HepG2 (cell line): ENCODE data around the gene TANGO6. TPM values are rescaled to one million over a fixed set of nuclear protein-coding genes. Genes with fewer than 3 reads are reported as not detected.

ENCODE experiments used
- ELF1 ChIP-seq: sonication (generic); formaldehyde crosslinking; IDR thresholded peaks from 2 replicates; pipeline ENCODE4 v1.4.0; 2020; ENCODE audit warnings: missing genetic modification reagents
- FOSL1 ChIP-seq: sonication (generic); formaldehyde crosslinking; IDR thresholded peaks from 2 replicates; pipeline ENCODE4 v1.9.0; 2021; ENCODE audit warnings: missing genetic modification reagents, borderline replicate concordance
- FOSL2 ChIP-seq: sonication (generic); formaldehyde crosslinking; IDR thresholded peaks from 2 replicates; pipeline ENCODE4 v1.4.0; 2020; ENCODE audit warnings: missing genetic modification reagents
- GFI1 ChIP-seq: sonication (generic); formaldehyde crosslinking; IDR thresholded peaks from 2 replicates; pipeline ENCODE4 v1.5.0; 2020; ENCODE audit warnings: missing genetic modification reagents, mild to moderate bottlenecking, borderline replicate concordance
- LCORL ChIP-seq, 2 experiments: fragments of 450-650 bp in 1 of 2; sonication (generic) in 1 of 2; formaldehyde crosslinking in 1 of 2; IDR thresholded peaks; 2 replicates each; pipeline versions ENCODE4 v1.5.0 to v1.6.1; 2017 to 2020; ENCODE audit warnings: antibody characterized with exemption in 1 of 2, missing genetic modification reagents in 1 of 2
- MEIS1 ChIP-seq: sonication (generic); formaldehyde crosslinking; IDR thresholded peaks from 2 replicates; pipeline ENCODE4 v1.9.0; 2021; ENCODE audit warnings: mild to moderate bottlenecking, missing genetic modification reagents, moderate library complexity, borderline replicate concordance
- NFKB2 ChIP-seq: sonication (generic); formaldehyde crosslinking; IDR thresholded peaks from 2 replicates; pipeline ENCODE4 v1.4.0; 2020; ENCODE audit warnings: missing genetic modification reagents, borderline replicate concordance
- NR2F2 ChIP-seq: IDR thresholded peaks from 2 replicates; pipeline ENCODE4 v1.6.1; 2012; ENCODE audit warnings: low read depth, inconsistent platforms, borderline replicate concordance
- NR2F6 ChIP-seq, 2 experiments: IDR thresholded peaks; 2 replicates each; pipeline ENCODE4 v1.6.1; 2016; ENCODE audit warnings: antibody characterized with exemption in 1 of 2, mild to moderate bottlenecking in 1 of 2
- RAD51 ChIP-seq: fragments of 450-650 bp; IDR thresholded peaks from 2 replicates; pipeline ENCODE4 v1.6.1; 2016; ENCODE audit warnings: borderline replicate concordance
- SOX6 ChIP-seq, 2 experiments: fragments of 450-650 bp in 1 of 2; sonication (generic) in 1 of 2; formaldehyde crosslinking in 1 of 2; IDR thresholded peaks; 2 replicates each; pipeline versions ENCODE4 v1.4.0 to v1.6.1; 2017 to 2020; ENCODE audit warnings: antibody characterized with exemption in 1 of 2, mild to moderate bottlenecking in 1 of 2, missing genetic modification reagents in 1 of 2
- SRF ChIP-seq: IDR thresholded peaks from 2 replicates; pipeline ENCODE4 v1.6.1; 2011; ENCODE audit warnings: mild to moderate bottlenecking, low read depth, low read length, moderate library complexity
- ZFP41 ChIP-seq: sonication (generic); formaldehyde crosslinking; IDR thresholded peaks from 2 replicates; pipeline ENCODE4 v1.4.0; 2020; ENCODE audit warnings: mild to moderate bottlenecking, missing genetic modification reagents, borderline replicate concordance
- ZFP90 ChIP-seq: sonication (generic); formaldehyde crosslinking; IDR thresholded peaks from 2 replicates; pipeline ENCODE4 v1.8.0; 2022; ENCODE audit warnings: missing genetic modification reagents, mild to moderate bottlenecking, inconsistent platforms, borderline replicate concordance
- ZNF235 ChIP-seq: sonication (generic); formaldehyde crosslinking; IDR thresholded peaks from 2 replicates; pipeline ENCODE4 v1.8.1; 2023; ENCODE audit warnings: mild to moderate bottlenecking, missing genetic modification reagents, borderline replicate concordance
- ZNF615 ChIP-seq: sonication (generic); formaldehyde crosslinking; IDR thresholded peaks from 2 replicates; pipeline ENCODE4 v1.5.0; 2020; ENCODE audit warnings: mild to moderate bottlenecking, missing genetic modification reagents, borderline replicate concordance
- polyA plus RNA-seq, 8 experiments: library from polyadenylated mRNA; depleted of rRNA in 3 of 8; stranded (reverse) in 7 of 8; unstranded in 1 of 8; fragments of >200 nt; fragmentation: Illumina TruSeq in 4 of 8; extraction: Trizol in 4 of 8; gene quantifications; 2 replicates each; pipeline versions ENCODE4 v1.2.1 to v1.2.3, GENCODE V29; 2011 to 2016; ENCODE audit warnings: low read depth in 4 of 8, missing spikeins in 1 of 8, mixed read lengths in 1 of 8; ENCODE audit not compliant: insufficient read depth in 1 of 8
- total RNA-seq, 5 experiments: library from RNA; depleted of rRNA; stranded (reverse); fragments of >200 nt; fragmentation: Illumina TruSeq; extraction: Trizol; gene quantifications; 2 replicates each; pipeline ENCODE4 v1.2.3, GENCODE V29; 2016; ENCODE audit warnings: low read depth in 1 of 5
- TF ChIP-seq, protein P1 (sequence below): sonication (generic); formaldehyde crosslinking; IDR thresholded peaks from 2 replicates; pipeline ENCODE4 v1.4.0; 2020; ENCODE audit warnings: missing genetic modification reagents, borderline replicate concordance
- TF ChIP-seq, protein P2 (sequence below): sonication (generic); formaldehyde crosslinking; IDR thresholded peaks from 2 replicates; pipeline ENCODE4 v1.5.0; 2020; ENCODE audit warnings: missing genetic modification reagents
- TF ChIP-seq, protein P3 (sequence below): sonication (generic); formaldehyde crosslinking; IDR thresholded peaks from 2 replicates; pipeline ENCODE4 v1.4.0; 2020; ENCODE audit warnings: missing genetic modification reagents, borderline replicate concordance
- TF ChIP-seq, protein P4 (sequence below): sonication (generic); formaldehyde crosslinking; IDR thresholded peaks from 2 replicates; pipeline ENCODE4 v1.8.0; 2022; ENCODE audit warnings: mild to moderate bottlenecking, missing genetic modification reagents, moderate library complexity

Gene TANGO6
- total and polyA plus RNA-seq, 2 of the 13 experiments (the other 11 are each of a cell fraction or from before 2014, with no cell fraction given), result 7.2 to 13.3 TPM

DNA sequence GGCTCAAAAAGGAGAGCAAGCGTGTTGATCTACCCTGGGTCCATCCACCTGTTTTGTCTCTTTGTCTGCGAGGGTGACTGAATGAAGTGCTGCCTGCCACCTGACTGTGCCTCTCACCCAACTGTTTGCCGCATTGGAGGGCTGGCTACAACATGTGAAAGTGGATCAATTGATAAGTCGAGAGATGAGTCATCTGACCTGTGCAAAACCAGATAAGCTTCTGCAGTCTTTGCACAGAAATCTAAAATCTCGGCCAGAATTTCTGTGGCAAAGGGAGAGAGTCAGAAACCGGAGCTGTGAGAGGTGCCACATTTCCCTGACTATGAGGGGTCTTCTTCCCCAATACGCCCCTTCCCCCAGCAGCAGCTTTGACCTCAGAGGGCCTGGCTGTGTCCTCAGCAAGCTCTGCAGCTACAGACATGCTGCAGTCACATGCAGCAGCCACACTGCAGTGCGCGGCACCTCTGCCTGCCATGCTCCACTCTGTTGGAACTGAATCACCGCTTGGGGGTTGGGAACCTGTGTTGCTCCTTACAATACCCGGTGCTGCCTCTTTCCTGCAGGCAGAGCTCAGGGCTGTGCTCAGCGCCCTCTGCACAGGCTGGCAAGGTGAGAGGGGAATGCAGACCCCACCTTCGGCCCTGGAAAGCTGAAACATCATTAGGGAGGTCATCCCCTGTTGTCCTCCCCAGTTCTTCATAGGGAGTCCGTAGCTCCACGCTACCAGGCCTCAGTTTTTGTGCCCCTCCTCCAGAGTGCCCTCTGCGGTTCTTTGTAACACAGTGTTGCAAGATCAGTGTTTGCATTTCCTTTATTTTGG, 246.0 kb downstream of the TANGO6 start (continued):
- TF ChIP-seq, protein P1, sequence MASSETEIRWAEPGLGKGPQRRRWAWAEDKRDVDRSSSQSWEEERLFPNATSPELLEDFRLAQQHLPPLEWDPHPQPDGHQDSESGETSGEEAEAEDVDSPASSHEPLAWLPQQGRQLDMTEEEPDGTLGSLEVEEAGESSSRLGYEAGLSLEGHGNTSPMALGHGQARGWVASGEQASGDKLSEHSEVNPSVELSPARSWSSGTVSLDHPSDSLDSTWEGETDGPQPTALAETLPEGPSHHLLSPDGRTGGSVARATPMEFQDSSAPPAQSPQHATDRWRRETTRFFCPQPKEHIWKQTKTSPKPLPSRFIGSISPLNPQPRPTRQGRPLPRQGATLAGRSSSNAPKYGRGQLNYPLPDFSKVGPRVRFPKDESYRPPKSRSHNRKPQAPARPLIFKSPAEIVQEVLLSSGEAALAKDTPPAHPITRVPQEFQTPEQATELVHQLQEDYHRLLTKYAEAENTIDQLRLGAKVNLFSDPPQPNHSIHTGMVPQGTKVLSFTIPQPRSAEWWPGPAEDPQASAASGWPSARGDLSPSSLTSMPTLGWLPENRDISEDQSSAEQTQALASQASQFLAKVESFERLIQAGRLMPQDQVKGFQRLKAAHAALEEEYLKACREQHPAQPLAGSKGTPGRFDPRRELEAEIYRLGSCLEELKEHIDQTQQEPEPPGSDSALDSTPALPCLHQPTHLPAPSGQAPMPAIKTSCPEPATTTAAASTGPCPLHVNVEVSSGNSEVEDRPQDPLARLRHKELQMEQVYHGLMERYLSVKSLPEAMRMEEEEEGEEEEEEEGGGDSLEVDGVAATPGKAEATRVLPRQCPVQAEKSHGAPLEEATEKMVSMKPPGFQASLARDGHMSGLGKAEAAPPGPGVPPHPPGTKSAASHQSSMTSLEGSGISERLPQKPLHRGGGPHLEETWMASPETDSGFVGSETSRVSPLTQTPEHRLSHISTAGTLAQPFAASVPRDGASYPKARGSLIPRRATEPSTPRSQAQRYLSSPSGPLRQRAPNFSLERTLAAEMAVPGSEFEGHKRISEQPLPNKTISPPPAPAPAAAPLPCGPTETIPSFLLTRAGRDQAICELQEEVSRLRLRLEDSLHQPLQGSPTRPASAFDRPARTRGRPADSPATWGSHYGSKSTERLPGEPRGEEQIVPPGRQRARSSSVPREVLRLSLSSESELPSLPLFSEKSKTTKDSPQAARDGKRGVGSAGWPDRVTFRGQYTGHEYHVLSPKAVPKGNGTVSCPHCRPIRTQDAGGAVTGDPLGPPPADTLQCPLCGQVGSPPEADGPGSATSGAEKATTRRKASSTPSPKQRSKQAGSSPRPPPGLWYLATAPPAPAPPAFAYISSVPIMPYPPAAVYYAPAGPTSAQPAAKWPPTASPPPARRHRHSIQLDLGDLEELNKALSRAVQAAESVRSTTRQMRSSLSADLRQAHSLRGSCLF, result no peak
- TF ChIP-seq SOX6 (IDR thresholded peaks at IDR 0.05) (no peak), SOX6 (CRISPR knock-in tag; IDR thresholded peaks at IDR 0.05) (peak; percentile 50), GFI1 (CRISPR knock-in tag) (peak; percentile 61; the same call in 1 of the 2 replicates), ZFP41 (peak; percentile 68; the same call in 1 of the 2 replicates), NR2F2 (0 out of 2 replicates have a peak, but pooled peaks have one; percentile 19), NFKB2 (CRISPR knock-in tag) (peak; percentile 56; the same call in 1 of the 2 replicates), ZFP90 (CRISPR knock-in tag) (peak; percentile 60), FOSL2 (CRISPR knock-in tag) (peak; percentile 88), LCORL (IDR thresholded peaks at IDR 0.05) (no peak), LCORL (CRISPR knock-in tag; IDR thresholded peaks at IDR 0.05) (no peak), ZNF615 (CRISPR knock-in tag) (no peak), NR2F6 (IDR thresholded peaks at IDR 0.05) (0 out of 2 replicates have a peak, but pooled peaks have one; percentile 31), NR2F6 (CRISPR knock-in tag; IDR thresholded peaks at IDR 0.05) (peak; percentile 40), ELF1 (CRISPR knock-in tag) (no peak; the same call in 1 of the 2 replicates), MEIS1 (CRISPR knock-in tag) (peak; percentile 30; the same call in 1 of the 2 replicates), RAD51 (no peak), ZNF235 (0 out of 2 replicates have a peak, but pooled peaks have one; percentile 8), FOSL1 (CRISPR knock-in tag) (peak; percentile 51), SRF (no peak)
- TF ChIP-seq, protein P2, sequence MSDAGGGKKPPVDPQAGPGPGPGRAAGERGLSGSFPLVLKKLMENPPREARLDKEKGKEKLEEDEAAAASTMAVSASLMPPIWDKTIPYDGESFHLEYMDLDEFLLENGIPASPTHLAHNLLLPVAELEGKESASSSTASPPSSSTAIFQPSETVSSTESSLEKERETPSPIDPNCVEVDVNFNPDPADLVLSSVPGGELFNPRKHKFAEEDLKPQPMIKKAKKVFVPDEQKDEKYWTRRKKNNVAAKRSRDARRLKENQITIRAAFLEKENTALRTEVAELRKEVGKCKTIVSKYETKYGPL (CRISPR knock-in tag), result no peak
- TF ChIP-seq, protein P3, sequence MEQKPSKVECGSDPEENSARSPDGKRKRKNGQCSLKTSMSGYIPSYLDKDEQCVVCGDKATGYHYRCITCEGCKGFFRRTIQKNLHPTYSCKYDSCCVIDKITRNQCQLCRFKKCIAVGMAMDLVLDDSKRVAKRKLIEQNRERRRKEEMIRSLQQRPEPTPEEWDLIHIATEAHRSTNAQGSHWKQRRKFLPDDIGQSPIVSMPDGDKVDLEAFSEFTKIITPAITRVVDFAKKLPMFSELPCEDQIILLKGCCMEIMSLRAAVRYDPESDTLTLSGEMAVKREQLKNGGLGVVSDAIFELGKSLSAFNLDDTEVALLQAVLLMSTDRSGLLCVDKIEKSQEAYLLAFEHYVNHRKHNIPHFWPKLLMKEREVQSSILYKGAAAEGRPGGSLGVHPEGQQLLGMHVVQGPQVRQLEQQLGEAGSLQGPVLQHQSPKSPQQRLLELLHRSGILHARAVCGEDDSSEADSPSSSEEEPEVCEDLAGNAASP (CRISPR knock-in tag), result no peak
- TF ChIP-seq, protein P4, sequence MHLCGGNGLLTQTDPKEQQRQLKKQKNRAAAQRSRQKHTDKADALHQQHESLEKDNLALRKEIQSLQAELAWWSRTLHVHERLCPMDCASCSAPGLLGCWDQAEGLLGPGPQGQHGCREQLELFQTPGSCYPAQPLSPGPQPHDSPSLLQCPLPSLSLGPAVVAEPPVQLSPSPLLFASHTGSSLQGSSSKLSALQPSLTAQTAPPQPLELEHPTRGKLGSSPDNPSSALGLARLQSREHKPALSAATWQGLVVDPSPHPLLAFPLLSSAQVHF (CRISPR knock-in tag), result peak; percentile 93
